Activated CD8-positive, alpha-beta memory T cell treated with anti-CD3 and anti-CD28 coated beads, Interleukin-2, amount 10 ng/mL, durations not matched to agents 7 days and 5 days (primary cell): ENCODE measurements around the gene BPIFB2. TPM values are rescaled to one million over a fixed set of nuclear protein-coding genes. Genes with fewer than 3 reads are reported as not detected.
"Not testable (repeated sequence)": the region's sequence is repeated elsewhere in the genome, so short reads cannot be mapped to it uniquely, and the experiment has no call there.

Experiments used
- ATAC-seq: fragments of 150-1000 bp; cut with Tn5 transposase; one replicate; pipeline ENCODE4 v1.10.0; 2021; ENCODE audit warnings: moderate library complexity
- CTCF ChIA-PET: fragments of 350-600 bp; sonication (Branson Sonifier 250); formaldehyde crosslinking; loops from one replicate; lab custom pipeline; 2021; ENCODE audit warnings: antibody characterized with exemption; lab: Charles Lee
- DNase-seq: peaks from one replicate; pipeline ENCODE4 v3.0.0-alpha.2; 2020
- H3K27ac Mint-ChIP-seq: one replicate; pipeline ENCODE4 v1.8.0; 2021; ENCODE audit warnings: mild to moderate bottlenecking, mixed read lengths
- H3K27me3 Mint-ChIP-seq: one replicate; pipeline ENCODE4 v1.8.0; 2021; ENCODE audit warnings: mixed read lengths
- H3K36me3 Mint-ChIP-seq: one replicate; pipeline ENCODE4 v1.8.0; 2021; ENCODE audit warnings: mild to moderate bottlenecking, mixed read lengths
- H3K4me1 Mint-ChIP-seq: one replicate; pipeline ENCODE4 v1.8.0; 2021; ENCODE audit warnings: mixed read lengths
- H3K4me3 Mint-ChIP-seq: one replicate; pipeline ENCODE4 v1.8.0; 2021; ENCODE audit warnings: mild to moderate bottlenecking, moderate library complexity, mixed read lengths
- H3K9me3 Mint-ChIP-seq: one replicate; pipeline ENCODE4 v1.8.0; 2022; ENCODE audit warnings: low read depth, mixed read lengths
- total RNA-seq, 2 experiments: library from RNA; stranded (reverse); gene quantifications; one replicate each; pipeline ENCODE4 v1.2.3, GENCODE V29; 2021

The BPIFB2 gene
- total RNA-seq, 2 experiments from 2014 or later, result not detected

GRCh38 chr20:32974204-32975064 lies 33.1 kb upstream of the BPIFB2 start:
- Mint-ChIP-seq H3K27ac (peak overlapping the region; percentile 2), H3K4me1 (peaks cover 30% of the 10 kb centered on the region)
- not testable (repeated sequence) for H3K4me3 Mint-ChIP-seq, H3K9me3 Mint-ChIP-seq, H3K36me3 Mint-ChIP-seq, ATAC-seq, H3K27me3 Mint-ChIP-seq
- peak; percentile 38 for DNase-seq
- CTCF ChIA-PET, result interaction anchor here (1.0 to 3.1 kb wide), 4 partner anchors 12 to 196 kb away, joined by 3 to 8 read pairs (median 4); no protein-coding TSS in a partner anchor

DNA sequence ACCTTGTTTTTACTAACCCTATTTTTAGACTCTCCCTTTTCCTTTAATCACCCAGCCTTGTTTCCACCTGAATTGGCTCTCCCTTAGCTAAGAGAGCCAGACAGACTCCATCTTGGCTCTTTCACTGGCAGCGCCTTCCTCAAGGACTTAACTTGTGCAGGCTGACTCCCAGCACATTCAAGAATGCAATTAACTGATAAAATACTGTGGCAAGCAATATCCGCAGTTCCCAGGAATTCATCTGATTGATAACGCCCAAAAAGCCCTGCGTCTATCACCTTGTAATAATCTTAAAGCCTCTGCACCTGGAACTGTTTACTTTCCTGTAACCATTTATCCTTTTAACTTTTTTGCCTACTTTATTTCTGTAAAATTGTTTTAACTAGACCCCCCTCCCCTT lies 32.4 kb upstream of the BPIFB2 start:
- H3K4me1 Mint-ChIP-seq, result peaks cover 23% of the 10 kb centered on the region

DNA sequence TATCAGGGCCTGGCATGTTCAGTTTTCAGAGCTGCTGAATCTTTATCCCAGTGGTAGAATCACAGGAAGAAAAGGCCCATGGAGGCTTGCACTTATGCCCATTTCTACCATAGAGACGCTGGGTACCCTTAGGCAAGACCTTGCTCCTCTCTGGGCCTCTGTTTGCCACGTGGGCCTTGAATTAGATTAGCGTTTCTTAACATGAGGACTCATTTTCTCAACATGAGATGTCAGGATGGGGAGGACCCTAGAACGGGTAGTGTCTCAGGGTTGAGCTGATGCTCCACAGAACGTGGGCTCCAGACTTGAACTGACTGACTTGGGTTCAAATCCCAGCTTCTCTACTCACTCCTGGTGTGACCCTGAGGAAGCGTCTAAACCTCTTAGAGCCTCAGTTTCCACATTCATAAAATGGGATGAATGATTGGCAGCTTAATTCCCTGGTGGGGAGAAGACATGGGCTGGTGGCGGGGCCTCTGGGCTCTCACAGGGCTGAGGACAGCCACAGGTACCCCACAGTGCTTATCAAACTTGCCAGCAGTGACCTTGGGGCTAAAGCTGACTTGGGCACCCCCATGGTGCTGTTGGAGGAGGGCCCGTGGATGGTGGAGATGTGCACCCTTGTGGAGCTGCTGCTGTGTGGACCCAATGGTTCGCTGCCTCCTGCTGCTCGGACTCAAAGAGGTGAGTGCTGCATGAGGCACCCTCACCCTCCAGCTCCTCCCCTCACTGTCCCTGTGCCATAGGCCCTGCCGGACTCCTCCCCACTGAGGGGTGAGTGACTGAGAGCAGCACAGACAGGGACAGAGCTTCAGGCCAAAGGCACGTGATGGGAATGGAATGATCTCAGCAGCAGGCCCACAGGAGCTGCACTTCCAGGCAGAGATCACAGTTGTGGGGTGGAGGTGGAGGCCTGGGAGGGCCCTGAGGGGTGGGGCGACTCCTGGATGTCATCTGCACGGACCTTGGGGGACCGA lies 31.5 kb upstream of the BPIFB2 start:
- H3K36me3 Mint-ChIP-seq, result peaks cover 8% of the 10 kb centered on the region
- no peak overlapping the region for H3K27ac Mint-ChIP-seq
- peaks cover 8% of the 10 kb centered on the region for H3K9me3 Mint-ChIP-seq
- DNase-seq, result peak; percentile 21
- CTCF ChIA-PET, result interaction anchor here (0.5 to 1.7 kb wide), 6 partner anchors 9 to 120 kb away, joined by 3 to 9 read pairs (median 4); partner anchors contain the start of gene SUN5
- ATAC-seq, result no peak
- no peak overlapping the region for H3K4me3 Mint-ChIP-seq
- H3K4me1 Mint-ChIP-seq, result peaks cover 16% of the 10 kb centered on the region
- no peaks in the 10 kb centered on the region for H3K27me3 Mint-ChIP-seq

More for the DNA sequence above, 32.4 kb upstream of the BPIFB2 start:
- not testable (repeated sequence) for H3K9me3 Mint-ChIP-seq, H3K36me3 Mint-ChIP-seq, H3K27ac Mint-ChIP-seq, H3K4me3 Mint-ChIP-seq, ATAC-seq, H3K27me3 Mint-ChIP-seq
- peak; percentile 8 for DNase-seq
- CTCF ChIA-PET, result interaction anchor here (1.0 to 1.7 kb wide), 3 partner anchors 20 to 30 kb away, joined by 3 to 4 read pairs (median 4); partner anchors contain the start of gene SUN5

GRCh38 chr20:32976746-32977145 lies 30.8 kb upstream of the BPIFB2 start:
- CTCF ChIA-PET, result interaction anchor here (1.3 to 1.7 kb wide), 2 partner anchors 10 to 28 kb away, joined by 4 to 9 read pairs; partner anchors contain the start of gene SUN5
- Mint-ChIP-seq H3K9me3 (peaks cover 8% of the 10 kb centered on the region), H3K27me3 (no peaks in the 10 kb centered on the region), H3K4me1 (peaks cover 14% of the 10 kb centered on the region), H3K36me3 (peaks cover 8% of the 10 kb centered on the region), H3K4me3 (no peak overlapping the region), H3K27ac (no peak overlapping the region)
- ATAC-seq, result no peak
- peak; percentile 36 for DNase-seq

GRCh38 chr20:32977281-32978008 lies 30.1 kb upstream of the BPIFB2 start:
- ATAC-seq (no peak), DNase-seq (peak; percentile 25)
- peaks cover 8% of the 10 kb centered on the region for H3K36me3 Mint-ChIP-seq
- H3K4me1 Mint-ChIP-seq, result peaks cover 14% of the 10 kb centered on the region
- no peak overlapping the region for H3K4me3 Mint-ChIP-seq
- no peak overlapping the region for H3K27ac Mint-ChIP-seq
- CTCF ChIA-PET, result interaction anchor here (0.7 to 1.3 kb wide), 4 partner anchors 11 to 59 kb away, joined by 3 to 9 read pairs (median 3); no protein-coding TSS in a partner anchor
- H3K9me3 Mint-ChIP-seq, result peaks cover 8% of the 10 kb centered on the region
- H3K27me3 Mint-ChIP-seq, result no peaks in the 10 kb centered on the region

GRCh38 chr20:32978009-32978335 lies 29.5 kb upstream of the BPIFB2 start:
- DNase-seq (no peak), ATAC-seq (no peak)
- peaks cover 8% of the 10 kb centered on the region for H3K36me3 Mint-ChIP-seq
- H3K9me3 Mint-ChIP-seq, result peaks cover 8% of the 10 kb centered on the region
- H3K27ac Mint-ChIP-seq, result no peak overlapping the region
- CTCF ChIA-PET, result interaction anchor here (0.7 to 1.3 kb wide), 3 partner anchors 33 to 58 kb away, joined by 3 read pairs; no protein-coding TSS in a partner anchor
- peaks cover 14% of the 10 kb centered on the region for H3K4me1 Mint-ChIP-seq
- H3K4me3 Mint-ChIP-seq, result no peak overlapping the region
- no peaks in the 10 kb centered on the region for H3K27me3 Mint-ChIP-seq

- CTCF ChIA-PET, result interaction anchor here (1.4 kb wide), 1 partner anchor 34 kb away, joined by 5 read pairs; no protein-coding TSS in a partner anchor
- DNase-seq (no peak), ATAC-seq (no peak)
- Mint-ChIP-seq H3K36me3 (peaks cover 8% of the 10 kb centered on the region), H3K4me3 (no peak overlapping the region), H3K27me3 (no peaks in the 10 kb centered on the region), H3K4me1 (peaks cover 14% of the 10 kb centered on the region), H3K9me3 (peaks cover 8% of the 10 kb centered on the region), H3K27ac (no peak overlapping the region)
Measured at GRCh38 chr20:32979201-32979998, 28.1 kb upstream of the BPIFB2 start.

DNA sequence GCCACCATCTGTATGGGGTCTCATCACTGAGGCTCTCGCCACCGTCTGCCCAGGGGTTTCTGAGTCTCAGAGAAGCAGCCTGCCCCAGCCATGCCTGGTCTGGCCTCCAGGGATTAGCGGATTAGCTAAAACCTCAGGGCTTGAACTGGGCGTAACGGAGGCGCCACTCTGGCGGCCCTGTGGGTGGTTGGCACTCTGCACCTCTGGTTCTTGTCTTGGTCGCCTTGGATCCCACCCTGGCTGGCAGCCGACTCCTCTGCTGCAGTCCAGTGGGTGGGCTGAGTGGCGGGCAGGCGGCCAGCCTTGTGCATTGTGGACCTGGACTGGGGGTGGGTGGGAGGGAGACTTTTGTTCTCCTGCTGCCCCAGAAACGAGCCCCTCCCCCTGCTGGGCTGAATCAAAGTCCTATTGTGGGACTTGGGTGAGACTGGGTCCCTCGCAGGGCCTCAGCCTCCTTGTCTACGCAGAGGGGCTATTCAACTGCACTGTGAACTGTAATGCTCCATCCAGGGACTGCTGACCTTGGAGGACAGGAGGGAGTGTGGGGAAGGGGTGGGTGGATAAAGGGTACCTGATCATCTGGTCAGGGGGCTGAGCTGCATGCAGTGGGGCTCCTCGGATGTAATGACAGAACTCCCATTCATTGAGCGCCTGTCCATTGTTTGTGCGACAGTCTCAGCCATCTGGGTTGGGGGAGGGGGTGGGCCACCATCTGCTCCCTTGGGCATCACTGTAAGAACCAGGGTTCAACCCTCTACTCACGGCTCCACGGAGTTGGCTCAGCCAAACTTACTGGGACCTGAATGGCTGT lies 27.2 kb upstream of the BPIFB2 start:
- Mint-ChIP-seq H3K9me3 (peaks cover 8% of the 10 kb centered on the region), H3K4me1 (peaks cover 11% of the 10 kb centered on the region), H3K27me3 (no peaks in the 10 kb centered on the region), H3K27ac (no peak overlapping the region), H3K4me3 (no peak overlapping the region), H3K36me3 (peaks cover 8% of the 10 kb centered on the region)
- DNase-seq, result no peak
- CTCF ChIA-PET, result no interaction called here
- ATAC-seq, result no peak

GRCh38 chr20:32980990-32981389 lies 26.5 kb upstream of the BPIFB2 start:
- Mint-ChIP-seq H3K27ac (no peak overlapping the region), H3K36me3 (peaks cover 8% of the 10 kb centered on the region), H3K9me3 (peaks cover 8% of the 10 kb centered on the region), H3K27me3 (no peaks in the 10 kb centered on the region), H3K4me3 (no peak overlapping the region), H3K4me1 (peaks cover 9% of the 10 kb centered on the region)
- no peak for ATAC-seq
- DNase-seq, result no peak
- CTCF ChIA-PET, result interaction anchor here (0.9 kb wide), 1 partner anchor 18 kb away, joined by 3 read pairs; no protein-coding TSS in a partner anchor

- CTCF ChIA-PET, result no interaction called here
- ATAC-seq (no peak), DNase-seq (no peak)
- Mint-ChIP-seq H3K4me3 (no peak overlapping the region), H3K9me3 (no peaks in the 10 kb centered on the region), H3K36me3 (no peaks in the 10 kb centered on the region), H3K27ac (no peak overlapping the region), H3K4me1 (no peaks in the 10 kb centered on the region), H3K27me3 (no peaks in the 10 kb centered on the region)
Measured at GRCh38 chr20:32982617-32983458, 24.7 kb upstream of the BPIFB2 start.
